HepG2 (cell line): ENCODE results near the gene CPXM2. TPM values are rescaled to one million over a fixed set of nuclear protein-coding genes. Genes with fewer than 3 reads are reported as not detected.

ENCODE experiments used
- ATAC-seq: fragments of 200-7000 bp; cut with Tn5 transposase; 3 replicates; pipeline ENCODE4 v1.9.1; 2020; ENCODE audit warnings: mild to moderate bottlenecking, moderate library complexity
- BruUV-seq: library from RNA; stranded (reverse); fragments of 400-500 nt; replicated peaks from 2 replicates; lab custom pipeline; 2021; lab: Mats Ljungman, UMichigan
- CTCF ChIA-PET: fragments of 300-600 bp; formaldehyde crosslinking; extraction: SDS; loops from one replicate; lab custom pipeline; 2021; ENCODE audit warnings: low total read pairs, inconsistent platforms, low intra/inter-chr PET ratio; lab: Yijun Ruan, JAX
- POLR2A ChIA-PET: fragments of 350-600 bp; sonication (Branson Sonifier 250); formaldehyde crosslinking; loops from one replicate; lab custom pipeline; 2020; ENCODE audit warnings: antibody characterized with exemption, inconsistent platforms; lab: Yijun Ruan, JAX
- DNase-seq: peaks from one replicate; pipeline ENCODE4 v3.0.0-alpha.2; 2015; ENCODE audit warnings: low spot score
- FAIRE-seq: peaks from 3 replicates; lab custom pipeline; 2011; peaks lifted over from hg19 to GRCh38; lab: Jason Lieb, UNC
- H2AFZ ChIP-seq: one replicate; pipeline ENCODE4 v1.6.1; 2011; ENCODE audit warnings: low read length, inconsistent platforms
- H3K27ac ChIP-seq: fragments of 300-600 bp; 3 replicates; pipeline ENCODE4 v1.8.0; 2011; ENCODE audit warnings: mixed run types, mild to moderate bottlenecking, mixed read lengths, low read length, inconsistent platforms; ENCODE audit not compliant: insufficient read depth; ENCODE audit errors: extremely low read length
- H3K27me3 ChIP-seq, 2 experiments: fragments of 200-600 bp in 1 of 2; 2 replicates in 1 of 2; 3 replicates in 1 of 2; pipeline versions ENCODE4 v1.6.0 to v1.8.0; 2011; ENCODE audit warnings: low read length in 2 of 2, mild to moderate bottlenecking in 2 of 2, moderate library complexity in 2 of 2, inconsistent platforms in 1 of 2; ENCODE audit not compliant: insufficient read depth in 2 of 2, control insufficient read depth in 1 of 2
- H3K36me3 ChIP-seq, 2 experiments: fragments of 200-600 bp in 1 of 2; replicated peaks in 1 of 2; 2 replicates in 1 of 2; 3 replicates in 1 of 2; pipeline versions ENCODE4 v1.5.1 to v1.8.0; 2011; ENCODE audit warnings: low read length in 2 of 2, inconsistent platforms in 1 of 2; ENCODE audit not compliant: insufficient read depth in 2 of 2, control insufficient read depth in 1 of 2
- H3K4me1 ChIP-seq: 2 replicates; pipeline ENCODE4 v1.5.1; 2012; ENCODE audit warnings: low read length, inconsistent platforms; ENCODE audit not compliant: insufficient read depth
- H3K4me2 ChIP-seq: 2 replicates; pipeline ENCODE4 v1.6.0; 2011; ENCODE audit warnings: low read depth, low read length, inconsistent platforms
- H3K4me3 ChIP-seq, 3 experiments: fragments of 200-600 bp in 1 of 3; sonication (generic), shearing (Covaris generic) in 1 of 3; replicated peaks in 1 of 3; 2 replicates each; pipeline ENCODE4 v1.5.1; 2011 to 2016; ENCODE audit warnings: low read length in 3 of 3, inconsistent platforms in 2 of 3, low read depth in 2 of 3, mild to moderate bottlenecking in 2 of 3, control low read depth in 1 of 3, mixed read lengths in 1 of 3; ENCODE audit not compliant: insufficient read depth in 1 of 3
- H3K79me2 ChIP-seq: one replicate; pipeline ENCODE4 v1.6.1; 2011; ENCODE audit warnings: low read length, inconsistent platforms; ENCODE audit not compliant: insufficient read depth
- H3K9ac ChIP-seq: 2 replicates; pipeline ENCODE4 v1.6.0; 2011; ENCODE audit warnings: mild to moderate bottlenecking, low read depth, low read length, inconsistent platforms; ENCODE audit not compliant: insufficient read depth
- H3K9me3 ChIP-seq: 2 replicates; pipeline ENCODE4 v1.5.1; 2012; ENCODE audit warnings: mild to moderate bottlenecking, low read length
- H4K20me1 ChIP-seq: 2 replicates; pipeline ENCODE4 v1.6.0; 2011; ENCODE audit warnings: inconsistent platforms, mild to moderate bottlenecking, low read length, moderate library complexity; ENCODE audit not compliant: insufficient read depth
- E2F1 ChIP-seq: sonication (generic); formaldehyde crosslinking; IDR thresholded peaks from 2 replicates; pipeline ENCODE4 v1.5.0; 2020; ENCODE audit warnings: missing genetic modification reagents
- HNRNPH1 ChIP-seq: fragments of 200-400 bp; formaldehyde crosslinking; optimal IDR thresholded peaks from 2 replicates; pipeline ENCODE3; 2017; ENCODE audit warnings: mild to moderate bottlenecking, low read depth, low read length
- JARID2 ChIP-seq: sonication (generic); formaldehyde crosslinking; IDR thresholded peaks from 2 replicates; pipeline ENCODE4 v1.8.1; 2023; ENCODE audit warnings: missing genetic modification reagents, inconsistent platforms; ENCODE audit not compliant: insufficient replicate concordance
- LCORL ChIP-seq, 2 experiments: fragments of 450-650 bp in 1 of 2; sonication (generic) in 1 of 2; formaldehyde crosslinking in 1 of 2; IDR thresholded peaks; 2 replicates each; pipeline versions ENCODE4 v1.5.0 to v1.6.1; 2017 to 2020; ENCODE audit warnings: antibody characterized with exemption in 1 of 2, missing genetic modification reagents in 1 of 2
- MAFK ChIP-seq, 2 experiments: IDR thresholded peaks in 1 of 2; conservative IDR thresholded peaks in 1 of 2; 2 replicates each; pipeline ENCODE4 v1.6.1; 2011; ENCODE audit warnings: improper control_type of control experiment in 2 of 2, low read length in 2 of 2
- NFIB ChIP-seq: sonication (generic); formaldehyde crosslinking; IDR thresholded peaks from 2 replicates; pipeline ENCODE4 v1.9.0; 2021; ENCODE audit warnings: missing genetic modification reagents, mild to moderate bottlenecking, borderline replicate concordance
- NR1H2 ChIP-seq: sonication (generic); formaldehyde crosslinking; IDR thresholded peaks from 2 replicates; pipeline ENCODE4 v1.8.1; 2022; ENCODE audit warnings: low read depth, missing genetic modification reagents, borderline replicate concordance
- PAF1 ChIP-seq: IDR thresholded peaks from 2 replicates; pipeline ENCODE4 v1.6.1; 2016; ENCODE audit warnings: missing genetic modification reagents, missing compliant biosample characterization
- SMAD9 ChIP-seq: sonication (generic); formaldehyde crosslinking; IDR thresholded peaks from 2 replicates; pipeline ENCODE4 v1.5.1; 2020; ENCODE audit warnings: mild to moderate bottlenecking, missing genetic modification reagents
- TARDBP ChIP-seq: sonication (generic); formaldehyde crosslinking; IDR thresholded peaks from 2 replicates; pipeline ENCODE4 v1.8.0; 2022; ENCODE audit warnings: mild to moderate bottlenecking, missing genetic modification reagents
- THAP11 ChIP-seq: IDR thresholded peaks from 2 replicates; pipeline ENCODE4 v1.6.1; 2016; ENCODE audit warnings: missing biosample characterization, missing genetic modification reagents
- ZBTB20 ChIP-seq: sonication (generic); formaldehyde crosslinking; IDR thresholded peaks from 2 replicates; pipeline ENCODE4 v1.8.1; 2023; ENCODE audit warnings: missing genetic modification reagents, low read depth, mild to moderate bottlenecking, borderline replicate concordance
- ZFP36L2 ChIP-seq: sonication (generic); formaldehyde crosslinking; IDR thresholded peaks from 2 replicates; pipeline ENCODE4 v1.4.0; 2020; ENCODE audit warnings: missing genetic modification reagents
- ZMYM3 ChIP-seq: sonication (generic); formaldehyde crosslinking; IDR thresholded peaks from 2 replicates; pipeline ENCODE4 v1.5.1; 2020; ENCODE audit warnings: mild to moderate bottlenecking, missing genetic modification reagents
- ZNF564 ChIP-seq: sonication (generic); formaldehyde crosslinking; IDR thresholded peaks from 2 replicates; pipeline ENCODE4 v1.8.1; 2023; ENCODE audit warnings: mild to moderate bottlenecking, missing genetic modification reagents
- ZNF841 ChIP-seq: sonication (generic); formaldehyde crosslinking; IDR thresholded peaks from 2 replicates; pipeline ENCODE4 v1.8.1; 2023; ENCODE audit warnings: missing genetic modification reagents, borderline replicate concordance
- WGBS: methylation state at CpG from one replicate; pipeline ENCODE4 v1.1.6; 2017; ENCODE audit warnings: low lambda C conversion rate; 5-methylcytosine and 5-hydroxymethylcytosine counted together
- in situ Hi-C: cut with HindIII; loops from 2 replicates; pipeline ENCODE4 v1.10.0; 2017; ENCODE audit warnings: low pct_unique_long_range_greater_than_20kb; ENCODE audit not compliant: extremely low pct_ligation_motif_present
- intact Hi-C: fragments of 100-400 bp; cut with micrococcal nuclease; formaldehyde crosslinking; loops from one replicate; pipeline ENCODE4 v1.10.0; 2022; ENCODE audit not compliant: unreplicated experiment
- polyA plus RNA-seq, 8 experiments: library from polyadenylated mRNA; depleted of rRNA in 3 of 8; stranded (reverse) in 7 of 8; unstranded in 1 of 8; fragments of >200 nt; fragmentation: Illumina TruSeq in 4 of 8; extraction: Trizol in 4 of 8; gene quantifications; 2 replicates each; pipeline versions ENCODE4 v1.2.1 to v1.2.3, GENCODE V29; 2011 to 2016; ENCODE audit warnings: low read depth in 4 of 8, missing spikeins in 1 of 8, mixed read lengths in 1 of 8; ENCODE audit not compliant: insufficient read depth in 1 of 8
- total RNA-seq, 5 experiments: library from RNA; depleted of rRNA; stranded (reverse); fragments of >200 nt; fragmentation: Illumina TruSeq; extraction: Trizol; gene quantifications; 2 replicates each; pipeline ENCODE4 v1.2.3, GENCODE V29; 2016; ENCODE audit warnings: low read depth in 1 of 5
- TF ChIP-seq, protein P1 (sequence below): sonication (generic); formaldehyde crosslinking; IDR thresholded peaks from 2 replicates; pipeline ENCODE4 v1.8.0; 2022; ENCODE audit warnings: missing genetic modification reagents, low read depth, mild to moderate bottlenecking, borderline replicate concordance
- TF ChIP-seq, protein P2 (sequence below): IDR thresholded peaks from 2 replicates; pipeline ENCODE4 v1.6.1; 2016; ENCODE audit warnings: low read depth, control low read depth
- TF ChIP-seq, protein P3 (sequence below): sonication (generic); formaldehyde crosslinking; IDR thresholded peaks from 2 replicates; pipeline ENCODE4 v1.4.0; 2020; ENCODE audit warnings: missing genetic modification reagents, low read depth, mild to moderate bottlenecking, borderline replicate concordance

Gene CPXM2
- total and polyA plus RNA-seq, 2 of the 13 experiments (the other 11 are each of a cell fraction or from before 2014, with no cell fraction given) = 0.03 TPM; not detected in 1

DNA sequence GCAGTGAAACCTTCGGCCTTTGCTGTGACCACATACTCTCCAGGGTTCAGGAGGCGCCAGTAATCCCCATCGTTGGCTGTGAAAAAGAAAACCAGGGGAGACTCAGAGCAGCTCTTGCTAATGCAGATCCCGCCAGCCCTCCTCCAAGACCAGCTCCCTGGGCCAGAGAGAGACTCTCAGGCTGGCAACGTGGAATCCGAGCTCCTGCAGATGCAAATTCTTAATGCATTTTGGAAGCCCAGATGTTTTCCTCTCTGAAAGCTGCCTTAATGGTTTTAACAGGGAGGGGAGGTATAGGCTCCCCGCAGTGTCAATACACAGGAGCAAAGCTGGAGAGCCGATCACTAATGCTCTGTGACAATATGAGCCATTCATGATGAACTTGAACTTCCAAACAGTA is 144.7 kb downstream of the CPXM2 start:
- ChIA-PET POLR2A (no interaction called here), CTCF (no interaction called here)
- in situ Hi-C loops = no loop called here
- ATAC-seq (no peak), DNase-seq (no peak), FAIRE-seq (no peak)
- no peaks in the 10 kb centered on the region for H3K9me3 ChIP-seq
- H3K4me1 ChIP-seq = no peaks in the 10 kb centered on the region
- H3K4me3 ChIP-seq = no peak overlapping the region
- no peak for TF ChIP-seq ZNF564 (CRISPR knock-in tag)
- TF ChIP-seq ZMYM3 (CRISPR knock-in tag) = no peak
- no peak for TF ChIP-seq MAFK (conservative IDR thresholded peaks at IDR 0.05 in 1 of 2, IDR thresholded peaks at IDR 0.05 in 1 of 2; ENCODE audit: low read length in 2 of 2)
- no peak for TF ChIP-seq ZBTB20
- TF ChIP-seq SMAD9 (CRISPR knock-in tag) = no peak
- TF ChIP-seq THAP11 = no peak
- TF ChIP-seq, protein P1, sequence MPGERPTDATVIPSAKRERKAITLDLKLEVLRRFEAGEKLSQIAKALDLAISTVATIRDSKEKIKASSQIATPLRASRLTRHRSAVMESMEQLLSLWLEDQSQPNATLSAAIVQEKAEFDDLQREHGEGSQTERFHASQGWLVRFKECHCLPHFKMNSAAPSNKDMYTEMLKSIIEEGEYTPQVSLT (CRISPR knock-in tag) = no peak
- TF ChIP-seq LCORL (IDR thresholded peaks at IDR 0.05) = no peak
- TF ChIP-seq LCORL (CRISPR knock-in tag; IDR thresholded peaks at IDR 0.05) = no peak
- TF ChIP-seq E2F1 (CRISPR knock-in tag) = no peak
- no peak for TF ChIP-seq NR1H2 (CRISPR knock-in tag)
- TF ChIP-seq ZNF841 (CRISPR knock-in tag) = no peak
- TF ChIP-seq NFIB = no peak
- TF ChIP-seq PAF1 (CRISPR knock-in tag) = no peak
- TF ChIP-seq HNRNPH1 = no peak
- TF ChIP-seq, protein P2, sequence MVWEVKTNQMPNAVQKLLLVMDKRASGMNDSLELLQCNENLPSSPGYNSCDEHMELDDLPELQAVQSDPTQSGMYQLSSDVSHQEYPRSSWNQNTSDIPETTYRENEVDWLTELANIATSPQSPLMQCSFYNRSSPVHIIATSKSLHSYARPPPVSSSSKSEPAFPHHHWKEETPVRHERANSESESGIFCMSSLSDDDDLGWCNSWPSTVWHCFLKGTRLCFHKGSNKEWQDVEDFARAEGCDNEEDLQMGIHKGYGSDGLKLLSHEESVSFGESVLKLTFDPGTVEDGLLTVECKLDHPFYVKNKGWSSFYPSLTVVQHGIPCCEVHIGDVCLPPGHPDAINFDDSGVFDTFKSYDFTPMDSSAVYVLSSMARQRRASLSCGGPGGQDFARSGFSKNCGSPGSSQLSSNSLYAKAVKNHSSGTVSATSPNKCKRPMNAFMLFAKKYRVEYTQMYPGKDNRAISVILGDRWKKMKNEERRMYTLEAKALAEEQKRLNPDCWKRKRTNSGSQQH (CRISPR knock-in tag) = no peak
- no peak for TF ChIP-seq ZFP36L2 (CRISPR knock-in tag)
- no peak for TF ChIP-seq JARID2
- TF ChIP-seq, protein P3, sequence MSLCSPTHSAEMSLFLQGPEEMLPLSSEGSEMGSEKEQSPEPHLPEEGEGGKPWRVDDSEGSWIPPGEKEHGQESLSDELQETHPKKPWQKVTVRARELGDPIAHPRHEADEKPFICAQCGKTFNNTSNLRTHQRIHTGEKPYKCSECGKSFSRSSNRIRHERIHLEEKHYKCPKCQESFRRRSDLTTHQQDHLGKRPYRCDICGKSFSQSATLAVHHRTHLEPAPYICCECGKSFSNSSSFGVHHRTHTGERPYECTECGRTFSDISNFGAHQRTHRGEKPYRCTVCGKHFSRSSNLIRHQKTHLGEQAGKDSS (CRISPR knock-in tag) = no peak
- no peak for TF ChIP-seq TARDBP
- no peaks in the 10 kb centered on the region for H3K79me2 ChIP-seq
- H4K20me1 ChIP-seq = no peaks in the 10 kb centered on the region
- no TSS peak for BruUV-seq
- H3K4me2 ChIP-seq = no peak overlapping the region
- peaks cover 1 to 8% of the 10 kb centered on the region in 2 experiments; a peak in 2 of 5 replicates for H3K27me3 ChIP-seq
- no peaks in the 10 kb centered on the region for H3K36me3 ChIP-seq
- no peak overlapping the region for H3K27ac ChIP-seq
- intact Hi-C loops = no loop called here
- no peak overlapping the region for H2AFZ ChIP-seq
- no peak overlapping the region for H3K9ac ChIP-seq
- 17% methylated on average over 7 of the region's 8 CpGs for WGBS
